ENCODE data around the gene MLLT10. TPM values are rescaled to one million over a fixed set of nuclear protein-coding genes. Genes with fewer than 3 reads are reported as not detected.
A peak's percentile ranks its signal among the peaks of the same experiment; 100 is the strongest.

The MLLT10 gene
- total RNA-seq, 1 donor from 2014 or later: 58.1 TPM

DNA sequence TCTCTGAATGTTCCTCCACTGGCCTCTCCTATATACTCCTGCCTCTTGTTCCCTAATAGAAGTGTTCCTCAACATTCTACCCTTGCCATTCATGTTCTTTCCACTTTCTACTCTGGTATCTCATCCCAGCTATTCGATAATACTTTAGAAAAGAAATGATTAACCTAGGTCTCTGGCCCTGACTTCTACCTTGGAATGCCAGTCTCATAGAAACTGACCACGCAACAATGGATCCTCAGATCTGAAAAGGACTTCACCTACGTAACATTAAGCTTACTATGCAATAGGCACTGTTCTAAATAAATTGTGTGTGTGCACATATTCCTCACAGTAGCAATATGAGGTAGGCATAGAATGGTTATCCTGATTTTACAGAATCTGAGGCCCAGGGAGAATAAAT is 235.0 kb downstream of the MLLT10 start:
- H3K9me3 Mint-ChIP-seq: peaks cover 8% of the 10 kb centered on the region
- no peak overlapping the region for H3K4me3 Mint-ChIP-seq
- no peaks in the 10 kb centered on the region for H3K27me3 Mint-ChIP-seq (ENCODE audit: low read depth)
- H3K27ac Mint-ChIP-seq (ENCODE audit: unreplicated experiment): no peak overlapping the region
- DNase-seq (ENCODE audit: low read depth, low spot score): no peak
- H3K36me3 Mint-ChIP-seq (ENCODE audit: low read depth): peaks cover 18% of the 10 kb centered on the region
- no peak for TF ChIP-seq CTCF (conservative IDR thresholded peaks at IDR 0.05)
- H3K4me1 Mint-ChIP-seq: no peaks in the 10 kb centered on the region

- no peaks in the 10 kb centered on the region for H3K4me1 Mint-ChIP-seq
- H3K9me3 Mint-ChIP-seq: peaks cover 10% of the 10 kb centered on the region
- peaks cover 17% of the 10 kb centered on the region for H3K36me3 Mint-ChIP-seq (ENCODE audit: low read depth)
- no peak overlapping the region for H3K4me3 Mint-ChIP-seq
- no peak for TF ChIP-seq CTCF (conservative IDR thresholded peaks at IDR 0.05)
- H3K27me3 Mint-ChIP-seq (ENCODE audit: low read depth): no peaks in the 10 kb centered on the region
- DNase-seq (ENCODE audit: low read depth, low spot score): no peak
- H3K27ac Mint-ChIP-seq (ENCODE audit: unreplicated experiment): no peak overlapping the region
Observed at GRCh38 chr10:21771219-21771618, 237.2 kb downstream of the MLLT10 start.

GRCh38 chr10:21776883-21777282 is 242.9 kb downstream of the MLLT10 start:
- no peak overlapping the region for H3K4me3 Mint-ChIP-seq
- H3K9me3 Mint-ChIP-seq: peaks cover 21% of the 10 kb centered on the region
- peaks cover 35% of the 10 kb centered on the region for H3K36me3 Mint-ChIP-seq (ENCODE audit: low read depth)
- no peak for DNase-seq (ENCODE audit: low read depth, low spot score)
- no peak overlapping the region for H3K27ac Mint-ChIP-seq (ENCODE audit: unreplicated experiment)
- no peak for TF ChIP-seq CTCF (conservative IDR thresholded peaks at IDR 0.05)
- peaks cover 3% of the 10 kb centered on the region for H3K4me1 Mint-ChIP-seq
- no peaks in the 10 kb centered on the region for H3K27me3 Mint-ChIP-seq (ENCODE audit: low read depth)

- Mint-ChIP-seq H3K4me1 (no peaks in the 10 kb centered on the region), H3K36me3 (ENCODE audit: low read depth) (peaks cover 41% of the 10 kb centered on the region), H3K4me3 (no peak overlapping the region), H3K27me3 (ENCODE audit: low read depth) (no peaks in the 10 kb centered on the region), H3K27ac (ENCODE audit: unreplicated experiment) (no peak overlapping the region), H3K9me3 (peaks cover 14% of the 10 kb centered on the region)
- TF ChIP-seq CTCF (conservative IDR thresholded peaks at IDR 0.05): no peak
- no peak for DNase-seq (ENCODE audit: low read depth, low spot score)
Observed at GRCh38 chr10:21791276-21791675, 257.2 kb downstream of the MLLT10 start.

Small RNAs within 50 kb of the gene (microRNA-seq; reads per million reads assigned to microRNA genes)
- gene MIR1915: 104 reads per million, percentile 60 among the genes with 10 or more reads in this experiment

Other genes starting within 250 kb of the MLLT10 start
- 52.1 and 53.0 TPM in 2 replicates for gene SKIDA1, start 8.6 kb upstream of the MLLT10 start, total RNA-seq